B cell (primary cell): ENCODE results near the gene MCHR1.

Experiments used
- EZH2 ChIP-seq: IDR thresholded peaks from 2 replicates; pipeline ENCODE4 v1.6.1; 2012; ENCODE audit warnings: borderline replicate concordance, low read depth, mild to moderate bottlenecking, moderate library complexity, low read length; ENCODE audit not compliant: insufficient read depth, poor library complexity, severe bottlenecking
- TF ChIP-seq, protein P1 (sequence below): fragments of 200-600 bp; IDR thresholded peaks from one replicate; pipeline ENCODE4 v1.8.0; 2022; ENCODE audit warnings: antibody characterized with exemption, mild to moderate bottlenecking

DNA sequence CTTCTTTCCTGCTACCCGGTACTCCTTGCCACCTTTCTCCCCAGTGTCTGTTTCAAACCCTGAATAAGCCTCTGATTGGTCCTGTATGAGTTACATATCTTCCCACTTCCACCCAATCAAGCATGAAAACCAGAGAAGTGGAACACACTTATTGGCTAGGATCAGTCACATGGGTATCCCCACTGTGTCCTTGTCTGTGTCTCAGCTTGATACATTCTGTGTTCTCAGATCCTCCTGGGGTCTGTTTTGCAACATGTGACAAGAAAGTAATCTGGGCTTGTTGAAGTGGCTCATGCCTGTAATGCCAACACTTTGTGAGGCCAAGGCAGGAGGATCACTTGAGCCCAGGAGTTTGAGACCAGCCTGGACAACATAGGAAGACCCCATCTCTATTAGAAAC, 23.9 kb downstream of the MCHR1 start:
- TF ChIP-seq, protein P1, sequence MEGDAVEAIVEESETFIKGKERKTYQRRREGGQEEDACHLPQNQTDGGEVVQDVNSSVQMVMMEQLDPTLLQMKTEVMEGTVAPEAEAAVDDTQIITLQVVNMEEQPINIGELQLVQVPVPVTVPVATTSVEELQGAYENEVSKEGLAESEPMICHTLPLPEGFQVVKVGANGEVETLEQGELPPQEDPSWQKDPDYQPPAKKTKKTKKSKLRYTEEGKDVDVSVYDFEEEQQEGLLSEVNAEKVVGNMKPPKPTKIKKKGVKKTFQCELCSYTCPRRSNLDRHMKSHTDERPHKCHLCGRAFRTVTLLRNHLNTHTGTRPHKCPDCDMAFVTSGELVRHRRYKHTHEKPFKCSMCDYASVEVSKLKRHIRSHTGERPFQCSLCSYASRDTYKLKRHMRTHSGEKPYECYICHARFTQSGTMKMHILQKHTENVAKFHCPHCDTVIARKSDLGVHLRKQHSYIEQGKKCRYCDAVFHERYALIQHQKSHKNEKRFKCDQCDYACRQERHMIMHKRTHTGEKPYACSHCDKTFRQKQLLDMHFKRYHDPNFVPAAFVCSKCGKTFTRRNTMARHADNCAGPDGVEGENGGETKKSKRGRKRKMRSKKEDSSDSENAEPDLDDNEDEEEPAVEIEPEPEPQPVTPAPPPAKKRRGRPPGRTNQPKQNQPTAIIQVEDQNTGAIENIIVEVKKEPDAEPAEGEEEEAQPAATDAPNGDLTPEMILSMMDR: no peak
- no peak for TF ChIP-seq EZH2
